BLaER1 treated with 17β-estradiol and CSF1 and Interleukin-3, amounts not matched to agents 10 nM and 100 nM (cell line): ENCODE results near the gene UNC5C.

ENCODE experiments used
- H3K27ac ChIP-seq, 11 experiments: shearing (Covaris generic); formaldehyde crosslinking; 2 replicates each; pipeline ENCODE4 v1.8.1; 2022
- H3K27me3 ChIP-seq, 11 experiments: shearing (Covaris generic); formaldehyde crosslinking; 2 replicates each; pipeline ENCODE4 v1.8.1; 2022
- H3K36me3 ChIP-seq, 11 experiments: shearing (Covaris generic); formaldehyde crosslinking; 2 replicates each; pipeline ENCODE4 v1.8.1; 2022
- H3K4me1 ChIP-seq, 10 experiments: shearing (Covaris generic); formaldehyde crosslinking; 2 replicates each; pipeline ENCODE4 v1.8.1; 2022
- H3K4me2 ChIP-seq, 11 experiments: shearing (Covaris generic); formaldehyde crosslinking; 2 replicates each; pipeline ENCODE4 v1.8.1; 2022
- H3K4me3 ChIP-seq, 10 experiments: shearing (Covaris generic); formaldehyde crosslinking; 2 replicates each; pipeline ENCODE4 v1.8.1; 2022
- H3K9ac ChIP-seq, 11 experiments: shearing (Covaris generic); formaldehyde crosslinking; 2 replicates each; pipeline ENCODE4 v1.8.1; 2022
- H3K9me3 ChIP-seq, 11 experiments: shearing (Covaris generic); formaldehyde crosslinking; replicated peaks in 1 of 11; 2 replicates each; pipeline ENCODE4 v1.8.1; 2022
- H4K20me1 ChIP-seq, 11 experiments: shearing (Covaris generic); formaldehyde crosslinking; 2 replicates each; pipeline ENCODE4 v1.8.1; 2022
- Cebpa-rat ChIP-seq, 11 experiments: shearing (Covaris generic); IDR thresholded peaks; 2 replicates each; pipeline ENCODE4 v1.8.1; 2022

UNC5C gene

GRCh38 chr4:95539106-95539505 is 9.7 kb downstream of the UNC5C start:
- Histone ChIP-seq H3K9me3 (no peaks in the 10 kb centered on the region), H3K4me2 (no peak overlapping the region), H3K9ac (no peak overlapping the region), H3K4me1 (no peaks in the 10 kb centered on the region), H3K4me3 (no peak overlapping the region), H3K27me3 (no peaks in the 10 kb centered on the region), H3K36me3 (no peaks in the 10 kb centered on the region), H3K27ac (no peak overlapping the region), H4K20me1 (no peaks in the 10 kb centered on the region)
- TF ChIP-seq Cebpa-rat (IDR thresholded peaks at IDR 0.05), result no peak

GRCh38 chr4:95537863-95538488 is 10.8 kb downstream of the UNC5C start:
- no peak overlapping the region for H3K27ac ChIP-seq
- H4K20me1 ChIP-seq, result no peaks in the 10 kb centered on the region
- no peak for TF ChIP-seq Cebpa-rat (IDR thresholded peaks at IDR 0.05)
- H3K9ac ChIP-seq, result no peak overlapping the region
- no peak overlapping the region for H3K4me2 ChIP-seq
- H3K4me1 ChIP-seq, result no peaks in the 10 kb centered on the region
- no peaks in the 10 kb centered on the region for H3K27me3 ChIP-seq
- H3K36me3 ChIP-seq, result no peaks in the 10 kb centered on the region
- H3K4me3 ChIP-seq, result no peak overlapping the region
- no peaks in the 10 kb centered on the region for H3K9me3 ChIP-seq

GRCh38 chr4:95537191-95537590 is 11.6 kb downstream of the UNC5C start:
- no peak overlapping the region for H3K4me3 ChIP-seq
- H3K4me1 ChIP-seq, result no peaks in the 10 kb centered on the region
- no peak overlapping the region for H3K9ac ChIP-seq
- no peaks in the 10 kb centered on the region for H3K27me3 ChIP-seq
- H3K36me3 ChIP-seq, result no peaks in the 10 kb centered on the region
- H3K27ac ChIP-seq, result no peak overlapping the region
- no peak overlapping the region for H3K4me2 ChIP-seq
- H4K20me1 ChIP-seq, result no peaks in the 10 kb centered on the region
- TF ChIP-seq Cebpa-rat (IDR thresholded peaks at IDR 0.05), result no peak
- no peaks in the 10 kb centered on the region for H3K9me3 ChIP-seq

- Histone ChIP-seq H3K4me2 (no peak overlapping the region), H3K9me3 (no peaks in the 10 kb centered on the region), H3K4me3 (no peak overlapping the region), H3K27me3 (no peaks in the 10 kb centered on the region), H3K36me3 (no peaks in the 10 kb centered on the region), H4K20me1 (no peaks in the 10 kb centered on the region), H3K9ac (no peak overlapping the region), H3K4me1 (no peaks in the 10 kb centered on the region), H3K27ac (no peak overlapping the region)
- TF ChIP-seq Cebpa-rat (IDR thresholded peaks at IDR 0.05), result no peak
These were observed 12.1 kb downstream of the UNC5C start for GRCh38 chr4:95536650-95537049.

- Histone ChIP-seq H3K4me3 (no peak overlapping the region), H4K20me1 (no peaks in the 10 kb centered on the region), H3K4me1 (no peaks in the 10 kb centered on the region), H3K27me3 (no peaks in the 10 kb centered on the region), H3K4me2 (no peak overlapping the region), H3K36me3 (no peaks in the 10 kb centered on the region), H3K9me3 (no peaks in the 10 kb centered on the region), H3K9ac (no peak overlapping the region), H3K27ac (no peak overlapping the region)
- TF ChIP-seq Cebpa-rat (IDR thresholded peaks at IDR 0.05), result no peak
These were observed 13.6 kb downstream of the UNC5C start for GRCh38 chr4:95535180-95535579.

GRCh38 chr4:95534032-95534431 is 14.7 kb downstream of the UNC5C start:
- Histone ChIP-seq H3K4me3 (no peak overlapping the region), H3K9ac (no peak overlapping the region), H3K36me3 (no peaks in the 10 kb centered on the region), H3K9me3 (no peaks in the 10 kb centered on the region), H4K20me1 (no peaks in the 10 kb centered on the region), H3K4me1 (no peaks in the 10 kb centered on the region), H3K27ac (no peak overlapping the region), H3K27me3 (no peaks in the 10 kb centered on the region), H3K4me2 (no peak overlapping the region)
- TF ChIP-seq Cebpa-rat (IDR thresholded peaks at IDR 0.05), result no peak

GRCh38 chr4:95533254-95533653 is 15.5 kb downstream of the UNC5C start:
- Histone ChIP-seq H3K4me3 (no peak overlapping the region), H3K36me3 (no peaks in the 10 kb centered on the region), H3K9ac (no peak overlapping the region), H3K27me3 (no peaks in the 10 kb centered on the region), H3K4me1 (no peaks in the 10 kb centered on the region), H4K20me1 (no peaks in the 10 kb centered on the region), H3K9me3 (no peaks in the 10 kb centered on the region), H3K27ac (no peak overlapping the region), H3K4me2 (no peak overlapping the region)
- TF ChIP-seq Cebpa-rat (IDR thresholded peaks at IDR 0.05), result no peak

GRCh38 chr4:95532305-95532704 is 16.5 kb downstream of the UNC5C start:
- H3K27ac ChIP-seq, result no peak overlapping the region
- no peak overlapping the region for H3K4me2 ChIP-seq
- H3K27me3 ChIP-seq, result no peaks in the 10 kb centered on the region
- no peak overlapping the region for H3K9ac ChIP-seq
- no peak overlapping the region for H3K4me3 ChIP-seq
- H3K9me3 ChIP-seq, result no peaks in the 10 kb centered on the region
- H3K36me3 ChIP-seq, result no peaks in the 10 kb centered on the region
- TF ChIP-seq Cebpa-rat (IDR thresholded peaks at IDR 0.05), result no peak
- H3K4me1 ChIP-seq, result no peaks in the 10 kb centered on the region
- no peaks in the 10 kb centered on the region for H4K20me1 ChIP-seq

- Histone ChIP-seq H3K9ac (no peak overlapping the region), H3K4me3 (no peak overlapping the region), H3K36me3 (no peaks in the 10 kb centered on the region), H3K27me3 (no peaks in the 10 kb centered on the region), H3K9me3 (no peaks in the 10 kb centered on the region), H3K4me2 (no peak overlapping the region), H4K20me1 (no peaks in the 10 kb centered on the region), H3K27ac (no peak overlapping the region), H3K4me1 (no peaks in the 10 kb centered on the region)
- no peak for TF ChIP-seq Cebpa-rat (IDR thresholded peaks at IDR 0.05)
These were observed 17.6 kb downstream of the UNC5C start for GRCh38 chr4:95531141-95531540.

- H3K9ac ChIP-seq, result no peak overlapping the region
- no peak for TF ChIP-seq Cebpa-rat (IDR thresholded peaks at IDR 0.05)
- no peaks in the 10 kb centered on the region for H3K4me1 ChIP-seq
- H3K9me3 ChIP-seq, result no peaks in the 10 kb centered on the region
- H3K4me2 ChIP-seq, result no peak overlapping the region
- no peaks in the 10 kb centered on the region for H3K36me3 ChIP-seq
- H3K4me3 ChIP-seq, result no peak overlapping the region
- no peaks in the 10 kb centered on the region for H4K20me1 ChIP-seq
- no peak overlapping the region for H3K27ac ChIP-seq
- H3K27me3 ChIP-seq, result no peaks in the 10 kb centered on the region
These were observed 18.8 kb downstream of the UNC5C start for GRCh38 chr4:95529946-95530345.
